Lung (tissue), 12 donors: ENCODE measurements around the gene JUP. TPM values are rescaled to one million over a fixed set of nuclear protein-coding genes. Genes with fewer than 3 reads are reported as not detected.

ENCODE experiments used
- ATAC-seq: fragments of 200-7000 bp; cut with Tn5 transposase; one replicate; pipeline ENCODE4 v1.9.1; 2020; ENCODE audit warnings: moderate number of reproducible peaks; ENCODE audit not compliant: insufficient read depth, low FRiP score
- DNase-seq, 3 donors: peaks; one replicate each; pipeline ENCODE4 v3.0.0-alpha.2; 2013 to 2017
- H3K27ac ChIP-seq, 2 donors: one replicate each; pipeline ENCODE4 v1.5.1; 2013; ENCODE audit warnings: mild to moderate bottlenecking in 2 of 2, moderate library complexity in 2 of 2, control low read depth in 1 of 2, inconsistent platforms in 1 of 2, low read depth in 1 of 2, low read length in 1 of 2
- H3K27me3 ChIP-seq, 3 donors: one replicate each; pipeline ENCODE4 v1.5.1; 2013; ENCODE audit warnings: low read length in 2 of 3; ENCODE audit not compliant: control insufficient read depth in 3 of 3, insufficient read depth in 3 of 3
- H3K36me3 ChIP-seq, 4 donors: one replicate each; pipeline ENCODE4 v1.5.1; 2013; ENCODE audit warnings: low read length in 4 of 4, mild to moderate bottlenecking in 1 of 4, moderate library complexity in 1 of 4; ENCODE audit not compliant: control insufficient read depth in 4 of 4, insufficient read depth in 4 of 4
- H3K4me1 ChIP-seq, 5 donors: one replicate each; pipeline ENCODE4 v1.5.1; 2013; ENCODE audit warnings: low read length in 5 of 5, mild to moderate bottlenecking in 2 of 5, moderate library complexity in 1 of 5; ENCODE audit not compliant: control insufficient read depth in 5 of 5, insufficient read depth in 5 of 5
- H3K4me3 ChIP-seq: one replicate; pipeline ENCODE4 v1.5.1; 2013; ENCODE audit warnings: mild to moderate bottlenecking, control low read depth, moderate library complexity
- H3K9ac ChIP-seq, 2 donors: one replicate each; pipeline ENCODE4 v1.5.1; 2013; ENCODE audit warnings: low read length in 2 of 2, control low read depth in 1 of 2; ENCODE audit not compliant: insufficient read depth in 1 of 2
- H3K9me3 ChIP-seq, 4 donors: one replicate each; pipeline ENCODE4 v1.5.1; 2013; ENCODE audit warnings: low read length in 3 of 4, mild to moderate bottlenecking in 1 of 4, moderate library complexity in 1 of 4; ENCODE audit not compliant: control insufficient read depth in 4 of 4, insufficient read depth in 3 of 4
- WGBS, 2 donors: extraction: QIAGEN DNeasy Blood & Tissue Kit; methylation state at CpG; one replicate each; pipeline ENCODE4 v1.1.7; 2013; 5-methylcytosine and 5-hydroxymethylcytosine counted together
- polyA plus RNA-seq, 2 donors: library from polyadenylated mRNA; stranded (reverse); fragments of 200-250 nt; gene quantifications; one replicate each; pipeline ENCODE4 v1.2.1, GENCODE V29; 2013
- total RNA-seq, 2 donors: library from RNA; depleted of rRNA in 1 of 2; stranded (reverse); fragments of >200 nt in 1 of 2; gene quantifications; one replicate each; pipeline ENCODE4 v1.2.1, GENCODE V29; 2014 to 2021
- TF ChIP-seq, protein P1 (sequence below): IDR thresholded peaks from 2 replicates; pipeline ENCODE4 v1.5.1; 2012; ENCODE audit warnings: mild to moderate bottlenecking; ENCODE audit errors: control extremely low read depth, extremely low read depth
- donor health status: control.
- donor health status: control.
- donor health status: Bipolar disorder and iron deficiency.
- donor health status: healthy.
- donor health status: DM: yes; HTN: yes; CAD: no.

JUP gene
- total and polyA plus RNA-seq, 4 donors = 60.9 to 150 (median 101) TPM

DNA sequence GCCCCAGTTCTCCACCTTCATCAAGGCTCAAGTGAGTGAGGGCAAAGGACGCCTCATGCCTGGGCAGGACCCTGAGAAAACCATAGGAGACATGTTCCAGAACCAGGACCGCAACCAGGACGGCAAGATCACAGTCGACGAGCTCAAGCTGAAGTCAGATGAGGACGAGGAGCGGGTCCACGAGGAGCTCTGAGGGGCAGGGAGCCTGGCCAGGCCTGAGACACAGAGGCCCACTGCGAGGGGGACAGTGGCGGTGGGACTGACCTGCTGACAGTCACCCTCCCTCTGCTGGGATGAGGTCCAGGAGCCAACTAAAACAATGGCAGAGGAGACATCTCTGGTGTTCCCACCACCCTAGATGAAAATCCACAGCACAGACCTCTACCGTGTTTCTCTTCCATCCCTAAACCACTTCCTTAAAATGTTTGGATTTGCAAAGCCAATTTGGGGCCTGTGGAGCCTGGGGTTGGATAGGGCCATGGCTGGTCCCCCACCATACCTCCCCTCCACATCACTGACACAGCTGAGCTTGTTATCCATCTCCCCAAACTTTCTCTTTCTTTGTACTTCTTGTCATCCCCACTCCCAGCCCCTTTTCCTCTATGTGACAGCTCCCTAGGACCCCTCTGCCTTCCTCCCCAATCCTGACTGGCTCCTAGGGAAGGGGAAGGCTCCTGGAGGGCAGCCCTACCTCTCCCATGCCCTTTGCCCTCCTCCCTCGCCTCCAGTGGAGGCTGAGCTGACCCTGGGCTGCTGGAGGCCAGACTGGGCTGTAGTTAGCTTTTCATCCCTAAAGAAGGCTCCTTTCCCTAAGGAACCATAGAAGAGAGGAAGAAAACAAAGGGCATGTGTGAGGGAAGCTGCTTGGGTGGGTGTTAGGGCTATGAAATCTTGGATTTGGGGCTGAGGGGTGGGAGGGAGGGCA lies 36.0 kb upstream of the JUP start:
- no peak for ATAC-seq
- WGBS, 2 donors = 83 to 86% methylated on average over 12 of the region's 12 CpGs
- no peak for DNase-seq
- peaks cover 12 to 18% (median 16%) of the 10 kb centered on the region in 4 donors for H3K36me3 ChIP-seq
- H3K9ac ChIP-seq = no peak overlapping the region
- no peak overlapping the region for H3K4me3 ChIP-seq
- TF ChIP-seq, protein P1, sequence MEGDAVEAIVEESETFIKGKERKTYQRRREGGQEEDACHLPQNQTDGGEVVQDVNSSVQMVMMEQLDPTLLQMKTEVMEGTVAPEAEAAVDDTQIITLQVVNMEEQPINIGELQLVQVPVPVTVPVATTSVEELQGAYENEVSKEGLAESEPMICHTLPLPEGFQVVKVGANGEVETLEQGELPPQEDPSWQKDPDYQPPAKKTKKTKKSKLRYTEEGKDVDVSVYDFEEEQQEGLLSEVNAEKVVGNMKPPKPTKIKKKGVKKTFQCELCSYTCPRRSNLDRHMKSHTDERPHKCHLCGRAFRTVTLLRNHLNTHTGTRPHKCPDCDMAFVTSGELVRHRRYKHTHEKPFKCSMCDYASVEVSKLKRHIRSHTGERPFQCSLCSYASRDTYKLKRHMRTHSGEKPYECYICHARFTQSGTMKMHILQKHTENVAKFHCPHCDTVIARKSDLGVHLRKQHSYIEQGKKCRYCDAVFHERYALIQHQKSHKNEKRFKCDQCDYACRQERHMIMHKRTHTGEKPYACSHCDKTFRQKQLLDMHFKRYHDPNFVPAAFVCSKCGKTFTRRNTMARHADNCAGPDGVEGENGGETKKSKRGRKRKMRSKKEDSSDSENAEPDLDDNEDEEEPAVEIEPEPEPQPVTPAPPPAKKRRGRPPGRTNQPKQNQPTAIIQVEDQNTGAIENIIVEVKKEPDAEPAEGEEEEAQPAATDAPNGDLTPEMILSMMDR = no peak
- H3K27ac ChIP-seq = no peak overlapping the region
- H3K4me1 ChIP-seq = no peaks in the 10 kb centered on the region
- H3K27me3 ChIP-seq = no peaks in the 10 kb centered on the region
- H3K9me3 ChIP-seq = no peaks in the 10 kb centered on the region

DNA sequence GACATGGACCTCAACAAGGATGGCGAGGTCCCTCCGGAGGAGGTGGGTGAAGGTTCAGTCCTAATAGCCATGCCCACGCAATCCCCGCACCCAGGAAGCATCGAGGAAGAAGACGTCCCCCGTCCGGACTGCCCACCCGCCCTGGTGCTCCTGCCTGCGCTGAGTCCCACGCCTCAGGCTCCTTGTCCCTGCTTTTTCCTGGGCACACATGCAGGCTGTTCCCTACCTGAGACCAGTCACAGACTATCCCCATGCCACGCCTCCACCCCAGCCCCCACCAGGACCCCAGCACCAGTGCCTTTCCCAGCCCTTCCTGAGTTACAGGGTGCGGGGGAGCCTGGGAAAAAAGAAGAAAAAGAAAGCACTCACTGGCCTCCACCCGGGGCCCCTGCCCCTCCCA lies 35.3 kb upstream of the JUP start:
- TF ChIP-seq, protein P1 = no peak
- DNase-seq = no peak
- WGBS, 2 donors = 90 to 96% methylated on average over 14 of the region's 14 CpGs

DNA sequence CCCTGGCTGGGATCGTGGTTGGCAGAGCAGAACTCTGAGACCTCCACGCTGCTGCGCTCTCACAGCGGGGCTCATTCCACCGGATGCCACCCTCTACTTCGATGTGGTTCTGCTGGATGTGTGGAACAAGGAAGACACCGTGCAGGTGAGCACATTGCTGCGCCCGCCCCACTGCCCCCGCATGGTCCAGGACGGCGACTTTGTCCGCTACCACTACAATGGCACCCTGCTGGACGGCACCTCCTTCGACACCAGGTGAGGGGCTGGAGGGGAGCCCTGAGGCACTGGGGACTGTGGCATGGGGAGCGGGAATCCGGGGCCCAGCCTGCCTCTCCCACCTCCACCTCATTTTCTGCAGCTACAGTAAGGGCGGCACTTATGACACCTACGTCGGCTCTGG lies 31.5 kb upstream of the JUP start:
- TF ChIP-seq, protein P1 = no peak

More for the DNA sequence above, 35.3 kb upstream of the JUP start:
- H3K4me1 ChIP-seq = no peaks in the 10 kb centered on the region
- no peak overlapping the region for H3K4me3 ChIP-seq
- no peak overlapping the region for H3K27ac ChIP-seq
- no peak overlapping the region for H3K9ac ChIP-seq
- ATAC-seq = no peak
- no peaks in the 10 kb centered on the region for H3K9me3 ChIP-seq
- H3K27me3 ChIP-seq = no peaks in the 10 kb centered on the region
- H3K36me3 ChIP-seq = peaks cover 8 to 19% (median 15%) of the 10 kb centered on the region in 4 donors

More for the DNA sequence above, 31.5 kb upstream of the JUP start:
- no peak for ATAC-seq
- peaks cover 0 to 19% (median 5%) of the 10 kb centered on the region in 4 donors for H3K36me3 ChIP-seq
- WGBS, 2 donors = 96 to 97% methylated on average over 20 of the region's 20 CpGs
- no peak for DNase-seq
- H3K9ac ChIP-seq = no peak overlapping the region
- H3K27me3 ChIP-seq = no peaks in the 10 kb centered on the region
- peaks cover 0 to 4% (median 2%) of the 10 kb centered on the region in 5 donors for H3K4me1 ChIP-seq
- no peak overlapping the region for H3K4me3 ChIP-seq
- H3K9me3 ChIP-seq = no peaks in the 10 kb centered on the region
- no peak overlapping the region for H3K27ac ChIP-seq
